ENCODE data around the gene RBFOX2.
"Not testable (repeated sequence)": the region's sequence is repeated elsewhere in the genome, so short reads cannot be mapped to it uniquely, and the experiment has no call there.

Gene RBFOX2

DNA sequence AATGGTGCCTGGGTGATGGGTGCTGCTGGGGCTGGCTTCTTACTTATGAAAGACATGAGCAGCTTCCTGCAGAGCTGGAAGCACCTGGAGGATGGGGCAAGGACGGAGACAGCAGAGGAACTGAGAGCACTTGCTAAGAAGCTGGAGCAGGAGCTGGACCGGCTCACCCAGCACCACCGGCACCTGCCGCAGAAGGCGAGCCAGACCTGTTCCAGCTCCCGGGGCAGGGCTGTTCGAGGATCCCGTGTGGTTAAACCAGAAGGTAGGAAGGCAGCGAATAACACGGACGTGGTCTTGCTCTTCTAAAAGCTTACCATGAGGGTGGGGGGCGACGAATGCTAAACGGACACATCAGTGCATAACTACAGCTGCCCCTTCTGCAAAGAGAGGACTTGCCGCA is 301.7 kb downstream of the RBFOX2 start:
- no peak for DNase-seq

DNA sequence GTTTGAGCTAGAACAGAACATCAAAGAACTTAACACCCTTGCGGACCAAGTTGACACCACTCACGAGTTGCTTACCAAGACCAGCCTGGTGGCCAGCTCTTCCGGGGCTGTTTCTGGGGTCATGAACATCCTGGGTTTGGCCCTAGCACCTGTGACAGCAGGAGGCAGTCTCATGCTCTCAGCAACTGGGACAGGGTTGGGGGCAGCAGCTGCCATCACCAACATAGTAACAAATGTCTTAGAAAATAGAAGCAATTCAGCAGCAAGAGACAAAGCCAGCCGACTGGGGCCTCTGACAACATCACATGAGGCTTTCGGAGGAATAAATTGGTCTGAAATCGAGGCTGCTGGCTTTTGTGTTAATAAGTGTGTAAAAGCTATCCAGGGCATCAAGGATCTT is 302.2 kb downstream of the RBFOX2 start:
- no peak for DNase-seq

DNA sequence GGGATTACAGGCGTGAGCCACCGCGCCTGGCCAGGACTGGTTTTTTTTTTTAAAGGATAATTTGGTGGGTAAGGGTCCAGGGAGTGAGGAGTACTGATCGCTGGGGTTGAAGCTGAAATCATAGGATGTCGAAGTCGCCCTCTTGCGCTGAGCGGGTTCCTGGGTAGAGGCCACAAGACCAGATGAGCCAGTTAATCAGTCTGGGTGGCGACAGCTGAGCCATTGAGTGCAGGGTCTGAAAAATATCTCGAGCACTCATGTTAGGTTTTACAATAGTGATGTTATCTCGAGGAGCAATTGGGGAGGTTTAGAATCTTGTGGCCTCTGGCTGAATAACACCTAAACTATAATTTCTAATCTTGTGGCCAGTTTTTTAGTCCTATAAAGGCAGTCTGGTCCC is 303.1 kb downstream of the RBFOX2 start:
- DNase-seq: no peak

DNA sequence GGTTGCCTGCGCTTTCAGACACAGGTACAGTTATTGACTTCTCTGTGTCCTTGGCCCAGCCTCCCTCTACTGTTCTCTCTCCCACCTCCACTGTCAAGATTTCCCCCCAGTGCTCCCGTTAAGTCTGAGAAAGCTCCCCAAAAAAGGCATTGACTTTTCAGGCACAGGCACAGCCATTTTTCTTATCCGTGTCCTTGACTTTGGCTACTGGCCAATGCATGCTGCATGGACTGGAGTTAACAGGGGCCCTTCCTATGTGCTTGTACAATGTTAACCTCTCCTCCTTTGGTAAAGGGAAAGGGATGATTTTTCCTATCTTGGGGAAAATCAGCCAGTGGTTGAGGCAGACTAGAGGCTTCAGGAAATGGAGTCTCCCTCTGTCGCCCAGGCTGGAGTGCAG is 306.7 kb downstream of the RBFOX2 start:
- DNase-seq: no peak

DNA sequence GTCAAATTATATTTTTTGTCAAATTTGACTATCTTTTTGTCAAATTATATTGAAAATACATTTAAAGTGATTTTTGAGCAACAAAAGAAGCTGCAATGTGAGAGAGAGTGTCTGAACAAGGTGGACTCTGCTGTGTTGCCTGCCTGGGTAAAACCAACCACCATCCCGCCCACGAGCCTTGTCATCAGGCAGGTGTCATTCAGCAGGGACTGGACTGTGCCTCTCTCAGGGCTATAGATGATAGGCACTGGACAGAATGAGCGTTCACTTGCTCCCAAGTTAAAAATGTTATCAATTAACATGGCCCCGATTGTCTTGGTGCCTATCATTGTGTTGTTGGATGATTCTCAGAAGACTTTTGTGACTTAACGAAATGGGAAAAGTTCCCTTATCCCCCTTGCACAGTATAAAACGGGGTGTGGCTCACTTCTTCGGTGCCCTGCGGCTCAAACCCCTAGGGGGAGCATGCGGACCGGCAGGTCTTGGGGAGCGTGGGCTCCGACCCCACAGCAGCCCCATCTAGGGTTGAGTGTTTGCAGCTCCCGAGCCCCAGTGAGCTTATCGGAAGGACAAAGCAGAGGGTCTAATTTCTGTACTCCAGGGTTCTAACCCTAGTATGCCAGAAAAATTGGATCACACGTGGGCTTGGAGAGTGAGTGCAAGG is 309.3 kb downstream of the RBFOX2 start:
- no peak for DNase-seq

DNA sequence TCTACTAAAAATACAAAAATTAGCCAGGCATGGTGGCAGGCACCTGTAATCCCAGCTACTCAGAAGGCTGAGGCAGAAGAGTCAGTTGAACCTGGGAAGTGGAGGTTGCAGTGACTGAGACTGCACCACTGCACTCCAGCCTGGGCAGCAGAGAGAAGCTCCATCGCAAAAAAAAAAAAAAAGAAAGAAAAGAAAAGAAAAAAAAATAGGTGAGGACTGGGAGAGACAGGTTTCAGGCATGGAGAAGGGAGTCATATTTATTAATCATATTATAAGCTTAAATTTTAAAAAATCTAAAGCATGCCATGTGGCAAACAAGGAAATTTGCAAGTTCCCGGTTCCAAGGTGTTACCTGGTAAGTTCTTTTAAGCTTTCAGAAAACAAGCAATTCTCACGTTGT is 311.1 kb downstream of the RBFOX2 start, which contains the start of gene APOL5:
Gene APOL5 (plus strand): TSS at position 301 of the 400 bp plus-strand sequence. CDS start 0 bp downstream, at position 301.
- DNase-seq: no peak

DNA sequence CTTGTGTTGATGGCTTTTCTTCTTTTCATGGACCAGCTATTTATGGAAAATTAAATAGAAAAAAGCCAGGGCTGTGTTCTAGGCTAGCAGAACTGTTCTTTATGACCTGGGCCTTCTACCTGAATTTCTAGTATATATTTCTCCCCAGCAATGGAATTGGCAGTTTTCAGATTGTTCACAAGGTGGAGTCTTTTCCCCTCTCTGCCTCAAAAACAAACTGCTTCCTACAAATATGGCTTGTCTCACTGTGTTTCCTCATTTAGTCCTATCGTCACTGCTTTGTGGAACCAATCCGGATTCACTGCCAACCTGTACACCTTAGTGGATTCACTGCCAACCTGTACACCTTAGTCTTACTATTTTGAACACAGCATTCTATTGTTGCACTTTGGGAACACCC is 316.0 kb downstream of the RBFOX2 start:
- DNase-seq: no peak

DNA sequence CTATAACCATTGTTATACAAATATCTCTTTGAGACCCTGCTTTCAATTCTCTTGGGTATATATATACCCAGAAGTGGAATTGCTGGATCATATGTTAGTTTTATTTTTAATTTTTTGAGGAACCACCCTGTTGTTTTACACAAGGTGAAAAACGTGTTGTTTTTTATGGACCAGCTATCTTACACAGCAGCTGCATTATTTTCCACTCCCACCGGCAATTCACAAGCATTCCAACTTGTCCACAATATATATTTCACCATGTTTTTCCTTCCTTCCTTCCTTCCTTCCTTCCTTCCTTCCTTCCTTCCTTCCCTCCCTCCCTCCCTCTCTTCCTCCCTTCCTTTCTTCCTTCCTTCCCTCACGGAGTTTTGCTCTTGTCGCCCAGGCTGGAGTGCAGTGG is 317.3 kb downstream of the RBFOX2 start:
- DNase-seq: no peak

DNA sequence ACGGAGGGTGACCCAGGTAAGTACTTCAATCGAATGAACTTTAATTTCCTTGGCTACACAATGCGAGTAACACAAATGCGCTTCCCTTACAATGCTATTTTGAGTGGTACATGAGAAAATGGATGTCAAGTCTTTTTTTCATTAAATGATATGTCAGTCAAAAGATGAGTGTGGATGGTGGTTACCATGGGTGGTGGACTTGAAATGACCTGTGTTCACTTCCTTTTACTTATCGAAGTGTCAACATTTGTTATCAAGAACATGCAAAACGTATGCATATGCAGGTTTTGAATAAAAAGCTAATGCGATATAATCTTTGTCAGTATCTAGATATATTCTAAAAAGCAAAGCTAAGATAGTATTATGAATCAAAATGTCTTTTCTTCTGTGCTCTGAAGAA is 319.7 kb downstream of the RBFOX2 start:
- DNase-seq: no peak

DNA sequence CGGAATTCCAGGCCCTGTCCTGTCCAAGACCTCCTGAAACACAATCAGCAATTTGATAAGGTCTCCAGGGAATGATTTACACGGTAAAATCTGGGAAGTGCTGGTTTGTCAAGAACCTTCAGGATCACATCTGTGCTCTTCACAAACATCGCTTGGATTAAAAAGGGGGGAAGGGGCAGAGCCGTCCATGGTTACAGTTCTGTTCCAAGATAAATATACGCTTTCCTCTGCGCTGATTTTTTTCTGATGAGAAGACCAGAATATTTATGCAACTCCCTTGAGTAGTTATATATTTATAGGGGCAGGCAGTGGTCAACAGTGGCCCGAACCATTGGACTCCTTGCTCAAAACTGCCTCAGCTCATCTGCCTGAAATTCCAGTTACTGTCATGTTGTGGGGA is 320.2 kb downstream of the RBFOX2 start:
- no peak for DNase-seq

DNA sequence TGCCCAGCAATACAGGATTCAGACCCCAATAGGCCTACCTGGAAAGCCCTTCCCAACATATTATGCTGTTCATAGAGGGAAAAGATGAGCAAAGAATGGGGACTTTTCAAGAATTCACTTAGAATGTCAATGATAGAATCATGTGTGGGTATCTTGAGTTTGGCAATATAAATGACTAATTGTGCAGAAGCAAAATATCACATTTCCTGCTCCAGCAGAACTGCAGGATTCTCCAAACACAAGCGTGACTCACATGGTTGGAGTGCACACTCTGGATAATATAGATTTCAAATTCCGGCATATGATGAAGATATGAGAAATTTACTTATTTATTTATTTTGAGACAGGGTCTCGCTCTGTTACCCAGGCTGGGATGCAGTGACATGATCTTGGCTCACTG is 323.5 kb downstream of the RBFOX2 start:
- DNase-seq: no peak

DNA sequence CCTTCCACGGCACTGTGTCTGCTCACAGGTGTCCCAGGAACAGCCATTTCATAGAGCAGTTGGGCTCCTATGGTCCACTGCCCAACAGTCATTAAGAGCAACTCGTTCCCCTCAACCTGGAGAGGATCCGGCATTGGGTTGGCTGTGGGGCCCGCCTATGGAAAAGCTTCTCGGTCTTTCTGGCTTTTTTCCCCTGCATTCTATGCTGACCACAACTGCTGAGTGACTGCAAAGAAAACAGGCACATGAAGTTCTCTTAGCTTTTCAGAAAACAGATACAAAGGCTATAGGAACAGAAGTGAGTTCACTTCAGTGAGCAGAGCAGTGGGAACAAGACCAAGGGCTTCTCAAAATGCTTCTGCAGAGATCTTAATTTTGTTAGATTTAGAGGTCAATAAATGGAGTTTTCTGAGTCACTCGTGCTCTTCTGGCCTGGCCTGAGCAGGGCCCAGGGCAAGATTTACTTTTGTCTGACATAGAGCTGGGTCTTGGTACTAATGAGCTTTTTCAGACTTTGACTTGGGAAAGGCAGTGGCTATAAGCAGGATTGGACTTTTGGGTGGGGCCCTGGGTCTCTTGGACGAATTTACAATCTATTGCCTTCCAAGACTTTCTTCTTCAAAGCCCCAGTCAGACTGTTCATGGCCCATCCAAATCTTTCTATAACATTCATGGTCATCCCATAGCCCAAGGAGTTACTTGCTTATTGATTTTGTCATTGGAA is 324.6 kb downstream of the RBFOX2 start:
- DNase-seq: no peak

DNA sequence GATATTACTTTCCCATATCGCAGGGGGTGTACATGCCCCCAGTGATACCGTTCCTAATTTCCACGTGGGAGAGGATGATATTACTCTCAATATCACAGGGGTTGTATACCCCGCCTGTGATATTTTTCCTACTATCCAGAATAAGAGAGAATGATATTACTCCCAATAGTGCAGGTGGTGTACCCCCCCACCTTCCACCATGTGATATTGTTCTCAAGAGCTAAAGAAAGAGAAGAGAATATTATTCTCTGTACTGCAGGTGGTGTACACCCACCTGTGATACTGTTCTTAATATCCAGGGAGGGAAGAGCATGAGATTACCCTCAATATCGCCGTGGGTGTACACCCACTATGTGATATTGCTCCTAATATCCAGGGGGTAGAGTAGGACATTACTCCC is 328.8 kb downstream of the RBFOX2 start:
- not testable (repeated sequence) for DNase-seq

DNA sequence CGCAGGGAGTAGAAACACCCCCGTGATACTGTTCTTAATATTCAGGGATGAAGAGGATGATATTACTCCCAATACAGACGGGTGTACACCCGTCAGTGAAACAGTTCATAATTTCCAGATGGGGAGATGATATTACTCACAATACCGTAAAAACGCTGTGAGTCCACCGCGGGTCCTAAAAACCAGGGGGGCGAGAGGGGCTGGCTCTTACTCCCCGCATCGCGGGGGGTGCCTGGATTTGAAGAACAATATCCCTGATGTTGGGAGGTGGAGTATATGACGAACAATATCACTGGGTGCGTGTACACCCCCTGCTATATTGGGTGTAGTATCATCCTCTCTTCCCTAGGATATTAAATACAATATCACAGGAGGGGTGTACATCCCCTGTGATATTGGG is 331.5 kb downstream of the RBFOX2 start:
- no peak for DNase-seq

DNA sequence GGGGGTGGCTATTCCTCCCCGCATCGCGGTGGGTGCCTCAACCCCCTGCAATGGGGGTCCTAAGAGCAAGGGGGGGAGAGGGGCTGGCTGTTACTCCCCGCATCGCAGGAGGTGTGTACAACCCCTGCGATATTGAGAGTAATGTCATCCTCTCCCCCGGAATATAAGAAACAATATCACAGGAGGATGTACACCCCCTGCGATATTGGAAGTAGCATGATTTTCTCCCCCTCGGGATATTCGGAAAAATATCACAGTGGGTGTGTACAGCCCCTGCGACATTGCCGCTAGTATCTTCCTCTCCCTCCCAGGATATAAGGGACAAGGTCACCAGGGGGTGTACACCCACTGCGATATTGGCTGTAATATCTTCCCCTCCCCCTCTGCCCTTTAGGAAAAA is 333.4 kb downstream of the RBFOX2 start:
- no peak for DNase-seq

DNA sequence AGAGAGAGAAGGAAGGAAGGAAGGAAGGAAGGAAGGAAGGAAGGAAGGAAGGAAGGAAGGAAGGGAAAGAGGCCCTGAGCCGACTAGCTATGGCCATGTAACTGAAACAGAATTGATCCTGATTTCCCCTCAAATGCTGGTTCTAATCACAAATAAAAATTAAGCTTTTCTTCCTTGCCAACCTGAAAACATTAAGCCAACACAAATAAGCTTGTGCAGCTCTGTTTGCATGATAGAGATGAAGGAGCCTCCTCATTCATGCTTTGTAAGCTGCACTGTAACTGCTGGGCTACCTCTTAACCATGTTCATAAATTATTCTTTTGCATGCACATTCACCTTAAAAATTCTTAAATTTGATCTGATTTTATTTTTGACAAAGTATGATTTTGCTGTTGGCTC is 338.6 kb downstream of the RBFOX2 start:
- no peak for DNase-seq

DNA sequence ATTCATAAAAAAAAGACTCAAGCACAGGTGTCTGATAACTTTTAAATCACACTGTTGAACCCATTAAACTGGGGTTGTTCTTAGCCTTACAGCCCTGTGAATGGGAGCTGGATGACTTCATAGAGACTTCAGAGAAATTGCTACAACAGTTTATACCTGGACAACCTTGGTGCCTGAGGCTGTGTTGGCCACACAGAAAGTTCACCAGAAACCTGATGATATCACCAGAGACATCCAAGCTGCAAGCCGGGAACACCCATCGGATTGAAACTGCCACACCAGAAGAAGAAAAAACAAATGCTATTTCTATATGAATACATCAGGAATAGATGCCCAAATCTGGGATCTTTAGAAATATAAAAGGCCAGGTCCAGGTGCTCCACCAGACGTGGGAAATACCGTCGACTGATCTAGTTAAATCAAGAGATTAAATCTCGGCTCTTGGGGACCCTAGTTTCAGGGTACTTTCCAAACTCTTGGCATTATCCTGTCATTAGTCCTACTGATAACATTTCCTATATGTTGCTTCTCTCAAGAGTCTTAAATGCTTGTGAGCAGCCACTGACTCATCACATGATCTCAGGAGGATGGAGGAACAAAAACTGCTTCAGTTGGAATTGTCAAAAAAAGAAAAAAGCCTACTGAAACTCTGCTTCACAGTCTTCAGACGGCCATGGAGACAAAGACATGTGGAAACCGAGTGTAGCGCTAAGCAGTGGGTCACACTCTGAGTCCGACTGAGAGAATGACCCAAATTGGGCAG is 339.5 kb downstream of the RBFOX2 start:
- no peak for DNase-seq

Data from NCI-H1694 treated with DMSO at 0.1 percent for 48 hours (cell line).